Activated CD4-positive, alpha-beta T cell treated with anti-CD3 and anti-CD28 coated beads for 36 hours (primary cell): ENCODE measurements around the gene TMEM170A. TPM values are rescaled to one million over a fixed set of nuclear protein-coding genes. Genes with fewer than 3 reads are reported as not detected.

Experiments used
- ATAC-seq: fragments of 200-7000 bp; cut with Tn5 transposase; one replicate; pipeline ENCODE4 v1.10.0; 2021; ENCODE audit warnings: mild to moderate bottlenecking, moderate library complexity
- CTCF ChIA-PET: fragments of 350-600 bp; sonication (Branson Sonifier 250); formaldehyde crosslinking; loops from one replicate; lab custom pipeline; 2021; ENCODE audit warnings: antibody characterized with exemption; lab: Charles Lee
- POLR2A ChIA-PET: fragments of 350-600 bp; sonication (Branson Sonifier 250); formaldehyde crosslinking; loops from one replicate; lab custom pipeline; 2021; ENCODE audit warnings: antibody characterized with exemption, inconsistent platforms; lab: Charles Lee
- DNase-seq: peaks from one replicate; pipeline ENCODE4 v3.0.0-alpha.2; 2020
- H3K27ac Mint-ChIP-seq: one replicate; pipeline ENCODE4 v1.8.0; 2021; ENCODE audit warnings: mixed read lengths
- H3K27me3 Mint-ChIP-seq: one replicate; pipeline ENCODE4 v1.8.0; 2021; ENCODE audit warnings: mixed read lengths
- H3K36me3 Mint-ChIP-seq: one replicate; pipeline ENCODE4 v1.8.0; 2021; ENCODE audit warnings: low read depth, mixed read lengths
- H3K4me1 Mint-ChIP-seq: one replicate; pipeline ENCODE4 v1.8.0; 2021; ENCODE audit warnings: mixed read lengths
- H3K4me3 Mint-ChIP-seq: one replicate; pipeline ENCODE4 v1.8.0; 2021; ENCODE audit warnings: mild to moderate bottlenecking, moderate library complexity, mixed read lengths
- H3K9me3 Mint-ChIP-seq: one replicate; pipeline ENCODE4 v1.8.0; 2021; ENCODE audit warnings: low read depth, mixed read lengths
- intact Hi-C, 2 experiments: fragments of 100-400 bp; cut with DNase I in 1 of 2; cut with micrococcal nuclease in 1 of 2; formaldehyde crosslinking; loops; one replicate each; pipeline versions ENCODE4 v1.14.2 to v1.15.1; 2022 to 2024; cut with DNase I, micrococcal nuclease
- total RNA-seq, 2 experiments: library from RNA; stranded (reverse); gene quantifications; one replicate each; pipeline ENCODE4 v1.2.3, GENCODE V29; 2021

The TMEM170A gene
- total RNA-seq, 2 experiments from 2014 or later, result 22.0 to 30.5 TPM

DNA sequence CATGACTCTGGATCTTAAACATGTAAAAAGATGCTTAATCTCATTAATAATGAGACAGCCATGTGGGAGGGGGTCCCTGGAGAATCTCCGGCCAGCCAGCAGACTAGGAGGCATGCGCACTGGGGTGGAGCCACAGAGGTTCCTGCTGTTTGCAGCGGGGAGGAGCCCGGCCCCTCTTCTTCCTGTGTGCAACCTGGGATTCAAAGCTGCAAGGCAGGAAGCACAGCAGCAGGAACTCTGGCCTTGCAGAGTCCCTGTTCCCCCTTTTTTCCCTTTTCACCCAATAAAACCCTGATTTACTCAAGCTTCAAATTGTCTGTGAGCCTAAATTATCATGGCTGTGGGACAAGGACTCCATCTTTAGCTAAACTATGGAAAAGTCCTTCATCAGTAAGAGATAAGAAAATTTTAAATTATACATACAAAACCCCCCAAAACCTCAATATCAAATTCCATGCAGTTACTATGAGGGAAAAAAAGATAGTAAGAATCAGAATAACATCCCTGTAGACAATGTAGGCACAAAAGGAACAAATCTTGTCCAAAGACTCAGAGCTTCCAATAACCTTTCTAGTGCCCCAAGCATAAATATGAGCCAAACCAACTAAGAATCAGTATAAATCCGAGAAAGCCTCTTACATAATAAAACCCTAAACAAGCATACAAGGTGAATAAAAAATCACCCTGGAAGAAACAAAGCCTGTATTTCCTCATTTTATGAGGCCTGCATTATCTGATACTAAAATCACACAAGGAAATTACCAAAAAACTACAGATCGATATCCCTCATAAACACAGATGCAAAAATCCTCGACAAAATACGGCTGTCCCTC lies 43.3 kb downstream of the TMEM170A start:
- Mint-ChIP-seq H3K4me3 (peak overlapping the region; percentile 34), H3K27me3 (no peaks in the 10 kb centered on the region), H3K9me3 (no peaks in the 10 kb centered on the region), H3K36me3 (no peaks in the 10 kb centered on the region), H3K27ac (peak overlapping the region; percentile 48), H3K4me1 (peaks cover 30% of the 10 kb centered on the region)
- ChIA-PET CTCF (interaction anchor here (0.6 to 1.5 kb wide), 6 partner anchors 10 to 423 kb away, joined by 3 to 4 read pairs (median 3); partner anchors contain the start of genes CFDP1 and ZNRF1), POLR2A (no interaction called here)
- DNase-seq, result peak; percentile 53
- peak; percentile 60 for ATAC-seq
- intact Hi-C loops, result no loop called here

DNA sequence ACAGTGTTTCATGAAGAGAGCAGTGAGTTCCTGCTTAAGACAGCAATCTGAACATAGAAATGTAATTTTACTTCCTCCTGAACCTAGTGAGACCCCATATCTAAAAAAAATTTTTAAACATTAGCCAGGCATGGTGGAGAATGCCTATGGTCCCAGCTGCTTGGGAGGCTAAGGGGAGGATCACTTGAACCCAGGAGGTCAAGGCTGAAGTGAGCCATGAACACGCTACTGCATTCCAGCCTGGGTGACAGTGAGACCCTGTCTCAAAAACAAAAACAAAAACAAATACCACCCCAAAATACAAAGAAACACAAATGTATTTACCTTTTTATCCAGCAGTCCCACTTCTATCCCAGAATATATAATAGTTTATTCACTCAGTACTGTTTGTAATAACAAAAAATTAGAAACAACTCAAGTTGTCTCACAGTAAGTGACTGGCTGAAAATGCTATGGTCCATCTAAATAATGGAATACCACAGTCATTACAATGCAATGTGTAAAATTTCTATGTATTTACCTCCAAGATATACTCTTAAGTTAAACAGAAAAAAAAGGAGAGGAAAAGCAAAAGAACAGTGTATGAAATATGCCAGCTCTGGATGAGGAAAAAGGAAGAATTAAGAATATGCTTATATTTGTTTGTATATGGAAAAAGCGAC lies 47.5 kb downstream of the TMEM170A start:
- ChIA-PET POLR2A (no interaction called here), CTCF (interaction anchor here (0.5 to 0.7 kb wide), 3 partner anchors 13 to 201 kb away, joined by 3 read pairs; no protein-coding TSS in a partner anchor)
- ATAC-seq, result no peak
- Mint-ChIP-seq H3K27me3 (no peaks in the 10 kb centered on the region), H3K4me3 (no peak overlapping the region), H3K36me3 (peaks cover 6% of the 10 kb centered on the region), H3K27ac (no peak overlapping the region), H3K9me3 (no peaks in the 10 kb centered on the region), H3K4me1 (peaks cover 40% of the 10 kb centered on the region)
- intact Hi-C loops, result no loop called here
- no peak for DNase-seq

DNA sequence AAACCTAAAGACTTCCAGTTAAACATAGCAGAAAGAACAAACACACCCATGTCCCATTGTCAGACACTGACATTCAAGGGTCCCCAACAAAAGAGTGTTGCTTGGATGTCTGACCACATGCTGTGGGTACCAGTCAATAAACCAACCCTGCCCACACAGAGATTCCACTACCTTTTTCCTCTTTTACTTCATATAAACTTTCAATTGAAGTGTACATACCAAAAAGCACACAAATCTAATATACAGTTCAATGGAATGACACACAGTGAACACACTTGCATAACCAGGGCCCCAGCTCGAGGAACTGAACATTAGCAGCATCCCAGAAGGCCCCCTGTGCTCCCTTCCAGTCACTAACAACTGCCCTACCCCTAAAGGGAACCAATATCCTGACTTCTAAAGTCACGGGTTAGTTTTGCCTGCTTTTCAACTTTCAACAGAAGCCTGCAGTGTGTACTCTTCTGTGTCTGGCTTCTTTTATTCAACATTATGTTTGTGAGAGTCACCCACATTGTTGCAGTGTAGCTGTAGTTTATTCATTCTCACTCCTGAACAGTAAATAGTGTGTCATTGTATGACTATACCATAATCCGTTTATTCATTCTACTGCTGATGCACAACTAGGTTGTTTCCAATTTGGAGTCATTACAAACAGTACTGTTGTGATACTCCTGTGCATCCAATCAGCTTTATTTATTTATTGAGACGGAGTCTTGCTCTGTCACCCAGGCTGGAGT lies 49.2 kb downstream of the TMEM170A start:
- H3K4me3 Mint-ChIP-seq, result no peak overlapping the region
- peak overlapping the region; percentile 55 for H3K27ac Mint-ChIP-seq
- ChIA-PET CTCF (interaction anchor here (0.7 to 1.7 kb wide), 3 partner anchors 11 to 575 kb away, joined by 3 to 4 read pairs (median 3); no protein-coding TSS in a partner anchor), POLR2A (interaction anchor here (1.1 kb wide), 1 partner anchor 19 kb away, joined by 4 read pairs; no protein-coding TSS in a partner anchor)
- peaks cover 24% of the 10 kb centered on the region for H3K4me1 Mint-ChIP-seq
- no peaks in the 10 kb centered on the region for H3K9me3 Mint-ChIP-seq
- ATAC-seq (peak; percentile 93), DNase-seq (no peak)
- intact Hi-C loops, result no loop called here
- H3K36me3 Mint-ChIP-seq, result peaks cover 10% of the 10 kb centered on the region
- no peaks in the 10 kb centered on the region for H3K27me3 Mint-ChIP-seq

DNA sequence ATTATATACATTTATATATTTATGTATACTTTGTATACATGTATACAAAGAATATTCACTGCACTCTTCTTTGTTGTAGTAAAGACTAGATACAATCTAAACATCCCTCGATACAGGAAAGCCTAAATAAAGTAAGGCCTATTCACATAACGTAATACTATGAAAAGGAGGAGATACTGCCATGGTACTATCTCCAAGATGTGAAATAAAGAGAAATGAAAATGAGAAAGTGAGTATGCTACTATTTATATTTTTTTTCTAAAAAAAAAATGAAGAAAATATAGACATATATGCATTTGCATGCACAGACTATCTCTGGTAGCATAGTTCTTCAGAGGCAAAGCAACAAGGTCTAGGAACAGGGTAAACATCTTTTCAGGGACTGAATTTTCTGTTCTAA lies 50.5 kb downstream of the TMEM170A start:
- no peak for ATAC-seq
- ChIA-PET CTCF (no interaction called here), POLR2A (no interaction called here)
- H3K27me3 Mint-ChIP-seq, result no peaks in the 10 kb centered on the region
- no peak overlapping the region for H3K27ac Mint-ChIP-seq
- peaks cover 21% of the 10 kb centered on the region for H3K4me1 Mint-ChIP-seq
- no peaks in the 10 kb centered on the region for H3K9me3 Mint-ChIP-seq
- no peak overlapping the region for H3K4me3 Mint-ChIP-seq
- no peak for DNase-seq
- H3K36me3 Mint-ChIP-seq, result peaks cover 16% of the 10 kb centered on the region
- intact Hi-C loops, result no loop called here

DNA sequence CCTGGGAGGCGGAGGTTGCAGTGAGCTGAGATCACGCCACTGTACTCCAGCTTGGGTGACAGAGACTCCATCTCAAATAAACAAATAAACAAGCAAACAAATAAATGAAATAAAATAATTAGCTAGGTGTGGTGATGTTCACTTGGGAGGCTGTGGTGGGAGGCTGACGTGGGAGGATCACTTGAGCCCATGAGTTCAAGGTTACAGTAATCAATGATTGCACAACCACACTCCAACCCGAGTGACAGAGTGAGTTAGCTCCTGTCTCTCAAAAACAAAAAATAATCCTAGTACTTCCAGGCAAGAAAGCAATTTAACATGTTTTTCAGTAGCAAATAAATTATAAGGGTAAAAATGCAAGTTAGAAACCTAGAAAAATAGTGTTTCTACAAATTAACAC lies 57.5 kb downstream of the TMEM170A start:
- Mint-ChIP-seq H3K36me3 (peaks cover 19% of the 10 kb centered on the region), H3K27ac (no peak overlapping the region), H3K27me3 (no peaks in the 10 kb centered on the region), H3K4me1 (peaks cover 9% of the 10 kb centered on the region), H3K9me3 (no peaks in the 10 kb centered on the region), H3K4me3 (no peak overlapping the region)
- DNase-seq (no peak), ATAC-seq (no peak)
- ChIA-PET CTCF (interaction anchor here (0.6 to 0.9 kb wide), 4 partner anchors 43 to 375 kb away, joined by 3 read pairs; partner anchors contain the start of gene TMEM170A), POLR2A (interaction anchor here (0.6 kb wide), 1 partner anchor 16 kb away, joined by 6 read pairs; no protein-coding TSS in a partner anchor)
- intact Hi-C loops, result no loop called here

DNA sequence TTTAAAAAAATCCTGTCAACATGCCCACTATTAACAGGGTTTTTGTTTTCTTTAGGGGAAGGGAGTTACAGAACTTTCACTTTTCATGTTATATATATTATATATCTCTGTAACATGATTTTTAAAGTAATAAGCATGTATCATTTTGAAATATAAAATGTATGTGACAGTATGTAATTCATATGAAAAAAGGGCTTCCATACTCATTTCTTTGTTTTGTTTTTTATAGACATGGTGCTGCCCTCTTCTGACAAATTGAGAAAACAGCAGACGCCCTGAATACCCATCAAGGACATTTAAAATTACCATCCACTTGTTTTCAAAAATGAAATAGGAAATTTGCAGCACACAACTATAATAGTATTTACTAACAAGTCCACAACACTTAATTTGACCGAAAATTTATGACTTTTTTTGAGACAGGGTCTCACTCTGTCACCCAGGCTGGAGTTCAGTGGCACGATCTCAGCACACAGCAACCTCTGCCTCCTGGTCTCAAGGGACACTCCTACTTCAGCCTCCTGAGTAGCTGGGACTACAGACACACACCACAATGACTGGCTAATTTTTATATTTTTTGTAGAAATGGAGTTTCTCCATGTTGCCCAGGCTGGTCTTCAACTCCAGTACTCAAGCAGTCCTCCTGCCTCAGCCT lies 61.5 kb downstream of the TMEM170A start:
- DNase-seq, result no peak
- H3K4me3 Mint-ChIP-seq, result no peak overlapping the region
- H3K4me1 Mint-ChIP-seq, result peaks cover 17% of the 10 kb centered on the region
- no peaks in the 10 kb centered on the region for H3K27me3 Mint-ChIP-seq
- ChIA-PET POLR2A (no interaction called here), CTCF (interaction anchor here (0.6 to 4.1 kb wide), 22 partner anchors 9 to 643 kb away, joined by 3 to 28 read pairs (median 4); no protein-coding TSS in a partner anchor)
- intact Hi-C loops, result loop anchor here (1.0 to 5.0 kb wide), 6 partner anchors 24 to 204 kb away; no protein-coding TSS in a partner anchor
- peak overlapping the region; percentile 19 for H3K27ac Mint-ChIP-seq
- peak; percentile 76 for ATAC-seq
- peaks cover 10% of the 10 kb centered on the region for H3K36me3 Mint-ChIP-seq
- H3K9me3 Mint-ChIP-seq, result no peaks in the 10 kb centered on the region

DNA sequence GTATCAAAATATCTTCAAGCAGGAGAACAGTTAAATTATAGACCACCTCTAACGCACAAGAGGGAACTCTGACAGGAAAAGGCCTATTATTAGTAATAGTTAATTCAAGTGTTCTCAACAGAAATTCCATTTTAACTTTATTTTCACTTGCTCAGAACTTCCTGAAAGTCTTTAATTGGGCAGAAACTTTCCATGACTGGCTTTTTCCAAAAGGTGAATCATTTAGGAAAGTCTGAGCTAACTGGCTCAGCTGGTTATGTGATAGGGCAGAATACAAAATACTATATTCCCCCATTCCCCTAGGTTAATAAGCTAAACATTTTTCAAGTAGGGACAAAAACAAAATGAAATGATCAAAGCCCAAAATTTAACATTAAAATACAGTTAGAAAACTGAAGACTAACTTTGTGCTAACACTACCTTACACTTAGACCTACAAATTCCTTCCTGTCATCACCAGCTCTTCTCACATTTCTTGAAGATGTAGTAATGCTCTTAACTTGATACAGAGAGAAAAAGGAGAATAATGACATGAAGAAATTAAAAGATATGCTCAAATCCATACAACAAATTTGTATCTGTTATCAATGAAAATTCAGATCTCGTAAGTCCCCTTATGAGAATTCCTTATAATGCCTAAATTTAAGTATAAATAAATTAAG lies 62.2 kb downstream of the TMEM170A start:
- no peak overlapping the region for H3K4me3 Mint-ChIP-seq
- H3K27me3 Mint-ChIP-seq, result no peaks in the 10 kb centered on the region
- ATAC-seq (peak; percentile 27), DNase-seq (no peak)
- intact Hi-C loops, result loop anchor here (1.0 to 5.0 kb wide), 4 partner anchors 23 to 203 kb away; no protein-coding TSS in a partner anchor
- H3K27ac Mint-ChIP-seq, result peak overlapping the region; percentile 48
- ChIA-PET CTCF (interaction anchor here (0.5 to 4.1 kb wide), 26 partner anchors 8 to 642 kb away, joined by 3 to 28 read pairs (median 3); no protein-coding TSS in a partner anchor), POLR2A (interaction anchor here (0.6 kb wide), 2 partner anchors 10 to 169 kb away, joined by 3 to 4 read pairs; no protein-coding TSS in a partner anchor)
- H3K9me3 Mint-ChIP-seq, result no peaks in the 10 kb centered on the region
- H3K4me1 Mint-ChIP-seq, result peaks cover 17% of the 10 kb centered on the region
- H3K36me3 Mint-ChIP-seq, result peaks cover 10% of the 10 kb centered on the region

DNA sequence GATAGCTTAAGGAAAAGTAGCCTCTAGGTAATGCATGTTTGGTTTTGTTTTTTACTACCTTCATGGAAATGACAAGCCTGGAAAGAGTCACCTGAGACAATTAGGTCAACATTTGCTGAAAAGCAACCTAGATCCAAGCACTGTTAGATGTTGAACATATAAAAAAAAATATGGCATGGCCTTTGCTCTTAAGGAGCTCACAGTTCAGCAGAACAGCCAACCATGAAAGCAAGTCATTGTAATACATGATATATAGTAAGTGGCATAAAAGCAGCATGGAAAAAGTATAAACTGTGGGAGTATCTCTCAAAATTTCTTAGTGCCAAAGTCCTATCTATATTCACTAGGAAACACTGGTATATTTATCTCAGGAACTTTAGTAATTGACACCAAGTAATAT lies 62.8 kb downstream of the TMEM170A start:
- POLR2A ChIA-PET, result interaction anchor here (0.6 kb wide), 1 partner anchor 10 kb away, joined by 4 read pairs; no protein-coding TSS in a partner anchor
- H3K27ac Mint-ChIP-seq, result peak overlapping the region; percentile 48
- H3K4me1 Mint-ChIP-seq, result peaks cover 17% of the 10 kb centered on the region
- peaks cover 7% of the 10 kb centered on the region for H3K36me3 Mint-ChIP-seq
- intact Hi-C loops, result loop anchor here (1.0 to 5.0 kb wide), 4 partner anchors 22 to 203 kb away; no protein-coding TSS in a partner anchor
- no peaks in the 10 kb centered on the region for H3K27me3 Mint-ChIP-seq
- no peak overlapping the region for H3K4me3 Mint-ChIP-seq
- DNase-seq (no peak), ATAC-seq (peak; percentile 37)
- CTCF ChIA-PET, result interaction anchor here (0.5 to 4.1 kb wide), 22 partner anchors 7 to 642 kb away, joined by 3 to 28 read pairs (median 4); no protein-coding TSS in a partner anchor
- no peaks in the 10 kb centered on the region for H3K9me3 Mint-ChIP-seq

DNA sequence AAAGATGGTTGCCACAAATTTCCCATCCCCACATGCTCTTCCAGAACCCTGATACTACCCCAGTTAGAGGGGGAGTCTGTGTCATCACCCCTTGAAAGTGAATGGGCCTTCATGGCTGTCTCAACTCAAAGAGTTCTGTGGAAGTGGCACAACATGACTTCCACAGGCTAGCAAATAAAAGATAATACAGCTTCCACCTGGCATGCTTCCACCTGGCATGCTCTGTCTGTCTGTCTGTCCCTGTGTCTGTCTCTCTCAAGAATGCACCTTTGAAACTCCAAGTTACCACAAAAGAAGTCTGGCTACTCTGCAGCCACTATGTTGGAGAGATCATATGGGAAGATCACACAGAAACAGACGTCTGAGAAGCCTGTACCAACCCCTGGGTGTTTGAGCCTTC lies 66.2 kb downstream of the TMEM170A start:
- H3K4me1 Mint-ChIP-seq, result peaks cover 17% of the 10 kb centered on the region
- no peaks in the 10 kb centered on the region for H3K9me3 Mint-ChIP-seq
- POLR2A ChIA-PET, result no interaction called here
- H3K36me3 Mint-ChIP-seq, result peaks cover 15% of the 10 kb centered on the region
- H3K4me3 Mint-ChIP-seq, result no peak overlapping the region
- no peak for DNase-seq
- H3K27ac Mint-ChIP-seq, result peak overlapping the region; percentile 2
- CTCF ChIA-PET, result interaction anchor here (0.8 to 1.4 kb wide), 4 partner anchors 13 to 199 kb away, joined by 3 to 4 read pairs (median 3); no protein-coding TSS in a partner anchor
- no peak for ATAC-seq
- intact Hi-C loops, result no loop called here
- H3K27me3 Mint-ChIP-seq, result no peaks in the 10 kb centered on the region

DNA sequence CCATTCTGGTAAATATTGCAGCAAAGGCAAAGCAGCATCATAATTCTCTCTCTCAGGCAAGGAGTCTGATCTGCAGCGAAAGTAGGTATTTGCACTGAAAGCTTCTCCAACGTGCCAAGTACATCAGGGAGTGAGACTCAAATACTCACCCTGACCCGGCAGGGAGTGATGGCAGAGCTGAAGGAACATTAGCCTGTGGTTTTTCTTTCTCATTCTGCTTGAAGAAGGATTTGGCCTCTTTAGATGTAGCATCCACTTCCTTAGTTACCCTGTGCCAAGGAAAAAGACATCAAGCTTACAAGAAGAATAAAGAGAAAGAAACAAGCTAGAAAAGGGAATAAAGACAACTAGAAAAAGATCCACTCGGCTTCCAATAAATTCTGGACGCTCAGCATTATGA lies 69.5 kb downstream of the TMEM170A start:
- ATAC-seq (no peak), DNase-seq (no peak)
- ChIA-PET CTCF (interaction anchor here (0.6 to 1.9 kb wide), 5 partner anchors 7 to 249 kb away, joined by 3 to 8 read pairs (median 4); no protein-coding TSS in a partner anchor), POLR2A (interaction anchor here (0.6 kb wide), 1 partner anchor 265 kb away, joined by 9 read pairs; no protein-coding TSS in a partner anchor)
- Mint-ChIP-seq H3K27ac (no peak overlapping the region), H3K36me3 (peaks cover 19% of the 10 kb centered on the region), H3K4me1 (no peaks in the 10 kb centered on the region), H3K27me3 (no peaks in the 10 kb centered on the region), H3K9me3 (no peaks in the 10 kb centered on the region), H3K4me3 (no peak overlapping the region)
- intact Hi-C loops, result no loop called here
